Neural cell (in vitro differentiated cells): ENCODE data around the gene SBNO2.

Source experiments
- CTCF ChIP-seq: fragments of 450-650 bp; IDR thresholded peaks from 2 replicates; pipeline ENCODE4 v1.5.1; 2014; ENCODE audit warnings: antibody characterized with exemption, mild to moderate bottlenecking, moderate library complexity; ENCODE audit not compliant: poor library complexity, severe bottlenecking
- MXI1 ChIP-seq: fragments of 450-650 bp; conservative IDR thresholded peaks from 2 replicates; pipeline ENCODE4 v1.6.1; 2014; ENCODE audit warnings: antibody characterized with exemption, mild to moderate bottlenecking; ENCODE audit not compliant: poor library complexity, severe bottlenecking
- POLR2AphosphoS5 ChIP-seq: IDR thresholded peaks from 2 replicates; pipeline ENCODE4 v1.6.1; 2012
- SMC3 ChIP-seq: fragments of 450-650 bp; conservative IDR thresholded peaks from 2 replicates; pipeline ENCODE4 v1.6.1; 2014; ENCODE audit warnings: antibody characterized with exemption, mild to moderate bottlenecking, moderate library complexity; ENCODE audit not compliant: poor library complexity

- TF ChIP-seq CTCF (no peak), MXI1 (no peak), POLR2AphosphoS5 (no peak), SMC3 (no peak)
Observed at GRCh38 chr19:1139126-1139525, 34.9 kb downstream of the SBNO2 start.
